ENCODE measurements around the gene CLIP4.

Gene CLIP4

DNA sequence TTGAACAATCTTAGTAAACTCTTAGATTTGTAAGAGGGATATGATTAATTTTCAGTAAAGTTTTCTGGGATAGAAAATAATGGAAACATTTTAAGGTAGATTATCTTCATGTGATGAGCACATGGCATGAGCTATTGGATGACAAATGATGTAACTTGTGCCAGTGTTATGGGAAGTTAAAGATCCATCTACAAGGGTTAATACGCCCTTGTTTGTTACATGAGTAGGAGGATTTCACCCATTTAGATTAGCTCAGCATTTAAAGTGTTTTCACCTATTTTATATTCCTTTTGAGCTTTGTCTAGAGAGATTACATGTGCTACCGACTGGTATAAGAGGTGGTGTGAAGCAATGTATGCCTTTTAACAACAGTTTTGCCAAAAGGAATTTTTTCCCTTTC, 5.6 kb downstream of the CLIP4 start:
- POLR2A ChIA-PET = no interaction called here
- H3K4me3 ChIP-seq (ENCODE audit: low read depth, low read length) = no peak overlapping the region
- CTCF ChIA-PET = interaction anchor here (0.7 kb wide), 1 partner anchor 9 kb away, joined by 3 read pairs; no protein-coding TSS in a partner anchor
- TF ChIP-seq, protein P1, sequence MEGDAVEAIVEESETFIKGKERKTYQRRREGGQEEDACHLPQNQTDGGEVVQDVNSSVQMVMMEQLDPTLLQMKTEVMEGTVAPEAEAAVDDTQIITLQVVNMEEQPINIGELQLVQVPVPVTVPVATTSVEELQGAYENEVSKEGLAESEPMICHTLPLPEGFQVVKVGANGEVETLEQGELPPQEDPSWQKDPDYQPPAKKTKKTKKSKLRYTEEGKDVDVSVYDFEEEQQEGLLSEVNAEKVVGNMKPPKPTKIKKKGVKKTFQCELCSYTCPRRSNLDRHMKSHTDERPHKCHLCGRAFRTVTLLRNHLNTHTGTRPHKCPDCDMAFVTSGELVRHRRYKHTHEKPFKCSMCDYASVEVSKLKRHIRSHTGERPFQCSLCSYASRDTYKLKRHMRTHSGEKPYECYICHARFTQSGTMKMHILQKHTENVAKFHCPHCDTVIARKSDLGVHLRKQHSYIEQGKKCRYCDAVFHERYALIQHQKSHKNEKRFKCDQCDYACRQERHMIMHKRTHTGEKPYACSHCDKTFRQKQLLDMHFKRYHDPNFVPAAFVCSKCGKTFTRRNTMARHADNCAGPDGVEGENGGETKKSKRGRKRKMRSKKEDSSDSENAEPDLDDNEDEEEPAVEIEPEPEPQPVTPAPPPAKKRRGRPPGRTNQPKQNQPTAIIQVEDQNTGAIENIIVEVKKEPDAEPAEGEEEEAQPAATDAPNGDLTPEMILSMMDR (IDR thresholded peaks at IDR 0.05; ENCODE audit: insufficient read depth, low read length, missing control alignments) = no peak
- no peak for DNase-seq (ENCODE audit: low read depth, low spot score)

DNA sequence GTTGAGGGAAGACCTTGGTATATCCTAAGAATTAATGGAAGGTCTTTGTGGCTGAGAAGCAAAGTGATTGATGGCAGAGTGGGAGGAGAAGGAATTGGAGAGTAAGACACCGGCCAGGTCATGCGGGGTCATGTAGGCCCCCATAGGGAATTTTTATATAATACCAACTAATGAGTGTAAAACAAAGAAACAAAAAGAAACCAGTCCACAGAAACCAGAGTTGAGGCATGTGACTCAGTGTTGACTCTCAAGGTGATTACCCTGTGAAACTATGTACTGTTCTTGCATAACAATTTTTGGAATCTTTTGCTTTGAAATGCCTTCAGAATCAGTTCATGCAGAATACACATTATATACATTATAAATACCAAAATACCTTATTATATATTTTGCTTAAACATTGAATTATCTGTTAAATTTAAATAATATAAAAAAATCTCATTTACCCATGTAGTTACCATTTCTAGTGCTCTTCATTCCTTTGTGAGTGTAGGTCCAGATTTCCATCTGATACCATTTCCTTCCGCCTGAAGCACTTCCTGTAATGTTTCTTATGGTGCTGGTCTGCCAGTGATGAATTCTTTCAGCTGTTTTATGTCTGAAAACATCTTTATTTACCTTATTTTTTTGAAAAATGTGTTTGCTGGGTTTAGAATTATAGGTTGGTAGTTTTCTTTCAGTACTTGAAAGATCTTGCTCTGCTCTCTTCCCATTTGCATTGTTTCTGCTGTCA, 8.6 kb downstream of the CLIP4 start:
- H3K4me3 ChIP-seq (ENCODE audit: low read depth, low read length) = no peak overlapping the region
- peak; percentile 57 for DNase-seq (ENCODE audit: low read depth, low spot score)
- TF ChIP-seq, protein P1 (IDR thresholded peaks at IDR 0.05; ENCODE audit: insufficient read depth, low read length, missing control alignments) = no peak
- CTCF ChIA-PET = no interaction called here
- POLR2A ChIA-PET = no interaction called here

DNA sequence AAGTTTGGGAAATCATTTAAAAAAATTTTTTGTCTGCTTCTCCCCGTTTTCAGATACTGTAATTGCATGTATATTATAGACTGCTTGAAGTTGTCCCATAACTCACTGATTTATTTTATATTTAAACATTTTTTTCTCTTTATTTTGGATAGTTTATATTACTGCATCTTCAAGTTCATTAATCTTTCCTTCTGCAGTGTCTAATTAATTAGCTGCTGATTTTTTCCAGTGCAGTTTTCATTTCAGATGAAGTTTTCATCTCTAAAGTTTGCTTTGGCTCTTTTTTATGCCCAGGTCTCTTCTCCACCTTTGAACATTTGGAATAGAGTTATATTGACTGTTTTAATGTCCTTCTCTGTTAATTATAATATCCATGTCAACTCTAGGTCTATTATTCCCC, 9.3 kb downstream of the CLIP4 start:
- ChIA-PET CTCF (no interaction called here), POLR2A (no interaction called here)
- TF ChIP-seq, protein P1 (IDR thresholded peaks at IDR 0.05; ENCODE audit: insufficient read depth, low read length, missing control alignments) = no peak
- no peak overlapping the region for H3K4me3 ChIP-seq (ENCODE audit: low read depth, low read length)
- no peak for DNase-seq (ENCODE audit: low read depth, low spot score)

- POLR2A ChIA-PET = interaction anchor here (1.0 to 2.1 kb wide), 3 partner anchors 11 to 13 kb away, joined by 3 to 5 read pairs (median 4); no protein-coding TSS in a partner anchor
- CTCF ChIA-PET = interaction anchor here (0.6 to 2.8 kb wide), 5 partner anchors 9 to 17 kb away, joined by 3 to 9 read pairs (median 3); no protein-coding TSS in a partner anchor
- TF ChIP-seq, protein P1 (IDR thresholded peaks at IDR 0.05; ENCODE audit: insufficient read depth, low read length, missing control alignments) = no peak
- H3K4me3 ChIP-seq (ENCODE audit: low read depth, low read length) = no peak overlapping the region
- DNase-seq (ENCODE audit: low read depth, low spot score) = no peak
Observed at GRCh38 chr2:29129586-29130281, 14.5 kb downstream of the CLIP4 start.

DNA sequence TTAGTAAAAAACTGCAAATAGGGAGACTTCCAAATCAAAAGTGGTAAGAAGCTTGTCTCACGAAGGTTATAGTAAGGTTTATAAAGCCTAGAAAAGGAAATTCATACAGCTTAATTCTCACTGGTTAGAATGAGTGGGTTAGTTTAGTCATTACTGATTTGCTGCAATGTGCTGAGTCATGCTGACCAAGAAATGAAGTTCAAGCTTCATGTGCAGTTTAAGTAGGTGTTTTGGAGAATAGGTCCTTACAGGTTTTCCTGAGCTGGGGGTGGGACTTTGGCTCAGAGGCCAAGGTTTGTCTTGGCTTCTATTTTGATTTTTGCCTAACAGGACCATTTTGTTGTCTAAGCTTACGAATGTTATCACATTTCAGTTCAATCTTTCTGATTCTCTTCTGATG, 15.1 kb downstream of the CLIP4 start:
- ChIA-PET POLR2A (interaction anchor here (1.0 to 2.1 kb wide), 3 partner anchors 11 to 35 kb away, joined by 3 to 5 read pairs (median 4); no protein-coding TSS in a partner anchor), CTCF (interaction anchor here (0.6 to 2.8 kb wide), 5 partner anchors 9 to 17 kb away, joined by 3 to 9 read pairs (median 3); no protein-coding TSS in a partner anchor)
- no peak overlapping the region for H3K4me3 ChIP-seq (ENCODE audit: low read depth, low read length)
- peak; percentile 59 for DNase-seq (ENCODE audit: low read depth, low spot score)
- TF ChIP-seq, protein P1 (IDR thresholded peaks at IDR 0.05; ENCODE audit: insufficient read depth, low read length, missing control alignments) = no peak

DNA sequence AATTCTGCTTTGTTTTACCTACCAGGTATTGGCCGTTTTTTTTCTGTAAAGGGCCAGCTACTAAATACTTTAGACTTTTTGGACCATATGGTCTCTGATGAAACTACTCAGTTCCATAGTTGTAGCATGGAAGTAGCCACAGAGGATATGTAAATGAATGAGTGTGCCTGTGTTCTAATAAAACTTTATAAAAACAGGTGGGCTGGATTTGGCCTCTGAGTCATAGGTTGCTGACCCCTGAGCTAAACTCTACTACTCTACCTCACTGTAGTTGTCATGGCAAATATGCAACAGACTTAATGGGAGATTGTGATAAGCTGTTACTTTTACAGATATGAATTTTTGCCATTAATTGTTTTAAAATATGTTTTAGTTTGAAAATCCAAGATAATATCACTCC, 19.7 kb downstream of the CLIP4 start:
- POLR2A ChIA-PET = no interaction called here
- CTCF ChIA-PET = interaction anchor here (1.1 to 1.5 kb wide), 4 partner anchors 14 to 176 kb away, joined by 3 to 4 read pairs (median 4); no protein-coding TSS in a partner anchor

More for the DNA sequence above, 19.7 kb downstream of the CLIP4 start:
- H3K4me3 ChIP-seq (ENCODE audit: low read depth, low read length) = no peak overlapping the region
- TF ChIP-seq, protein P1 (IDR thresholded peaks at IDR 0.05; ENCODE audit: insufficient read depth, low read length, missing control alignments) = no peak
- no peak for DNase-seq (ENCODE audit: low read depth, low spot score)

Measured in AG04449 (cell line).